Mucosa of gallbladder (tissue), 1 donor: ENCODE measurements around the gene GRIK2. TPM values are rescaled to one million over a fixed set of nuclear protein-coding genes. Genes with fewer than 3 reads are reported as not detected.
"Not testable (repeated sequence)": the region's sequence is repeated elsewhere in the genome, so short reads cannot be mapped to it uniquely, and the experiment has no call there.

Experiments
- DNase-seq: peaks from one replicate; pipeline ENCODE4 v3.0.0-alpha.2; 2020; ENCODE audit warnings: low spot score
- total RNA-seq: library from RNA; stranded (reverse); gene quantifications from one replicate; pipeline ENCODE4 v1.2.1, GENCODE V29; 2021
- donor health status: DM: no; HTN: no; CAD: no.

Gene GRIK2
- total RNA-seq, 1 donor from 2014 or later, result 1.2 TPM

DNA sequence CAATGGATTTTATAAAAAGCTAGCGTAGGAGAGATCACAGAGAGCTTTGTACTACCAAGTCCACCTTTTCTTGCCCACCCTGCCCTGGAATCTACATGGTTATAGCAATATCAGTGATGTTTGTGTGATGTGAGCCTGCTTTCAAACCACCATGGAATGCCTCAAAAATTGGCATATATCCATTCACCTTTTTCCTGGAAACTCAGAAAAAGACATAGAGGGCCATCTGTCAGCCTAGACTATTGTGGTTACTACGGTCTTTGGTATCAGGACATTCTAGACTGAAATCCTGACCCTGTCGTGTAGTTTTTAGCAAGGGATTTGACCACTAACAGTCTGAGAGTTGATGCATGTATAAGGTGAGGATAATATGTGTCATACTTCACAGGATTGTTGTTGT is 239.6 kb downstream of the GRIK2 start:
- no peak for DNase-seq

DNA sequence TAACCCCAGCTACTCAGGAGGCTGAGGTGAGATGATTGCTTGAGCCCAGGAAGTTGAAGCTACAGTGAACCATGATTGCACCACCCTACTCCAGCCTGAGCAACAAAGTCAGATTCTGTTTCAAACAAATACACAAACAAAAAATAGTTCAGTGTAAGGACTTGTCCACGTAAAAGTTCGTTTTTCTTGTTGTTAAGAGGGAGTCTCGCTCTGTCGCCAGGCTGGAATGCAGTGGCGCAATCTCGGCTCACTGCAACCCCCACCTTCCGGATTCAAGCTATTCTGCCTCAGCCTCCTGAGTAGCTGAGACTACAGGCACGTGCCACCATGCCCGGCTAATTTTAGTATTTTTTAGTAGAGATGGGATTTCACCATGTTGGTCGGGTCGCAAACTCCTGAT is 245.4 kb downstream of the GRIK2 start:
- DNase-seq, result not testable (repeated sequence)

DNA sequence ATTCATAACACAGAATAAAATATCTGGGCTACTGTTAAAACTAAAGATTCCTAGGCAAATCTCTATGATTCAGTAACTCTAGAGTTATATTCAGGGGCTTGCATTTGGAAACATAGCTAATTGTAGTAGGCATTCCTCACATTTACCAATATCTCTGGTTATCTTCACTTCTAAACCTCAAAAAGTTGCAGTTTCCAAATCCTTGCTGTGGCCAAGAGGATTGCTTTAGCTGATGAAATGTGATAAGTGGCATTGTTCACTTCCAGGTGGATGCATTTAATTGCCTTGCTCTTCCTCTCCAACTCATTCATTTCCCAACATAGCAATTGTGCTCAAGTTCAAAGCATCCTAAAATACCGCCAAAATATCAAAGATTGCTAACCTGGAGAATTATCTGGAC is 246.6 kb downstream of the GRIK2 start:
- DNase-seq, result no peak

DNA sequence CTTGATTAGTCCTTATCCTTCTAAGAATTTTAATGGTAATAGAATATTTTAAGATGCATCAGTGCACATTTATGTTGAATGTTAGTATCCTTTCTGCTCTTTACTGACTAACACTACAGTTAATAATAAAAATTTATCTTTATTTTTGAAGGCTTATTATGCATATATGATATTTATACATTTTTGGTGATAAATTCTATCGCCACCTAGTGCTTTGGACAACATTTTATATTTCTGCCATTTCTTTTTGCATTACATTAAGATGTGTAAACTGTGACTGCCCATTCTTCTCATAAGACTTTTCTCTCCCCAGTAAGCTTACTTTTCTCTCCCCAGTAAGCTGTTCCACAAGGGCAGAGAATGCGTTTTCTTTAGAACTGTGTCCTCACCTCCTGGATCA is 252.3 kb downstream of the GRIK2 start:
- no peak for DNase-seq

DNA sequence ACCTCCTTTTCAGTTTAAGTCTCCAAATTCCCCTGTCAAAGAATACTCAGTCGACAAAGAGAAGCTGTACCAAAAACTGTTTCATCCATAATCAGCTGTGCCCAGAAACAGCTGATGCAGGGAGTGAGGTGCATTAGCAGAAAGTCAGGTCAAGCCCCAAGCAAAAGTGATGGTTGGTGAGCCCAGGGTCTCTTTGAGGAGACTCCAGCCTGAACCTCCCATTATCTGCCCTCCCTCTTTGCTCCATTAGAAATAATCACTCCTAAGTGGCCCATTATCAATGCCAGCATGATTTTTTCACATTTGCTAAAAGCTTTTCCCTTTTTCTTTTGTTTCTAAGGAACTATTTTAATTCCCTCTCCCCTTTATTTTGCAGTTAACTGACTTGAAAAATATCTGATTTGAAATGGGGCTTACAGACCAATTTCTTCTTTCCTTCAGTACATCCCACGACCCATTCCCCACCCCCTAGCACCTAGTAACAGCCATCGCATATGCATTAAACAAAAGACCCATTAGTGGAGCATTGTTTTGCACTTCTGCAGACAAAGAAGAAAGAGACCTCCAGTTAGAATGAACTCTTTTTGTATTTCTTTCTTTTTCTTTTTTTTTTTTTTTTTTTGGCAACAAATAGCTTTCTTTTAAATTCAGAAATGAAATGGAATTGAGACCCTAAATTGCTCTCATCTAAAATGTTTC is 257.0 kb downstream of the GRIK2 start:
- DNase-seq, result no peak

DNA sequence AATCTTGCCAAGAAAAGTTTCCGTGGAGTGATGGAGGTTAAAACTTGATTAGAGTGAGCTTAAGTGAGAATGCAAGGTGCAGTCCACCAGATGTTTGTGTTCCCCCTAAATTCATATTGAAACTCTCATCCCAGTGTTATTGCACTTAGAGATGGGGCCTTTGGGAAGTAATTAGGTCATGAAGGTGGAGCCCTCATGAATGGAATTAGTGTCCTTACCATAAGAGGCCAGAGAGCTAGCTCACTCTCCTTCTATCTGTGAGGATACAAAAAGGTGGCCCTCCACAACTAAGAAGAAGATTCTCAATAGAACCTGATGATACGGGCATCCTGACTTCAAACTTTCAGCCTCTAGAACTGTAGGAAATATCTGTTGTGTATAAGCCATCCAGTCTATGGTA is 258.6 kb downstream of the GRIK2 start:
- DNase-seq, result no peak

DNA sequence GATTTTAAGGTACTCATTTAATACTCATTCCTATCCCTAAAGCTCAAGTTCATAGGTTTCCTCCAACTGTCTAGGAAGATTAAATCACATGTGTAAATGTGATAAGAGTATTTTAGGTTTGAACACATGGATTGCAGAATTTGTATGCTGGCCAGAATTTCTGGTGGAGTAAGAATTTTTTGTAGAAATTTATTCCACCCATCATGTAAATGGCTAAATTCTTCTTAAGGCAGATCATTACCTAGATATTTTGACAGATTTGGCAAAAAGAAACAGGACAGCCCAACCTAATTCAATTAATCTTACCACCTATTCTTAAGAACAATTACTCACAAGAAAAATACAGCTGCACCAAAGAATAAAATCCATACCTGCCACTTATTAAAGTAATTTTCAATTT is 261.6 kb downstream of the GRIK2 start:
- no peak for DNase-seq

DNA sequence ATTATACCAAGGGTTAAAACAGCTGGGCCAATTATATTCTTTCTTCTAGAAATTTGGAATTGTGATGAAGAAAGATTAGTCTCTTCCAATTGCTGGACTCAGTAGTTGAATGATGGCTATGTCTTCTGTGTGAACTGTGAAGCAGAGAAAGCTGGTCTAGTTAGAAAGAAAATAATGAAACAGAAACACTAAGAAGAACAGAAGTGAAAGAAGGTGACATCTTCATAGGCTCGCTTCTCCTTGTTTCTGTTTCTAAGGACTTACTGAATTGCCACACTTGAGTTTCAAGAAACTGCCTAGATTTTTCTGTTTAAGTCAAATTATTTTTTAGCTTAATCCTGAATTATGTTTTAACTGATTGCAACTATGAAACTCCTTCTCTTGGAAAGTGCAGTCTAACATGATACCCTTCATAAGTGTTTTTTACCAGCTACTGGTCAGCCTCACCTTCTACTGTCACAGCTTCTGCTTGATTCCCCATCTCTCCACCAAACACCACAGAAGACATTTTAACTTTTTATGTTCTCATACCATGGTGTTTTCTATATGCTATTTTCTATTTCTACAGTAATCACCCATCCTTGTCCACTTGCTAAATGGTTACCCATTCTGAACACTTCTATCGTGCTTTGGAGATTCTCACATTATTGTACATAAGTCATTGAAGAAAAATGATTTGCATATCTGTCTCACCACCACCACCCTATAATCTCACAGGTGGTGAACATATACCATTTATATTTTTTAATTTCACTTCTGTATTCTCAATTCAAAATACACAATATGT is 268.8 kb downstream of the GRIK2 start:
- no peak for DNase-seq

DNA sequence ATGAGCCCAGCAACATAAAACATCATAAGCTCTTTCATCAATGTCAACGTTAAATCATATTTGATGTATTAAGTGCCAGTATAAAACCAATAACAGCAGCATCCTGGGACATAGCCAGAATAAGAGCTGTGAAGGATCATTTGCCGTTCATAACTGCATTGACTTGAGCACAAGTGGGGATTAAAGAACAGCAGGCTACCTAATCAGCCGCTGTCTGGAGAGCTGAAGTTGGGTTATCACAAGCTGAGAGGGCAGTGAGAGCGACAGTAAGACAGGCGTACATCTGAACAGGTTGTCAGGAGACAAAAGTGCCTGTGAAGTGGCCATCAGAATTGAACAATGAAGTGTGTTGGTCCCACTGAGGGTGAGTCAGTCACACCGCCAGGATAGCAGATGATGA is 269.6 kb downstream of the GRIK2 start:
- no peak for DNase-seq

DNA sequence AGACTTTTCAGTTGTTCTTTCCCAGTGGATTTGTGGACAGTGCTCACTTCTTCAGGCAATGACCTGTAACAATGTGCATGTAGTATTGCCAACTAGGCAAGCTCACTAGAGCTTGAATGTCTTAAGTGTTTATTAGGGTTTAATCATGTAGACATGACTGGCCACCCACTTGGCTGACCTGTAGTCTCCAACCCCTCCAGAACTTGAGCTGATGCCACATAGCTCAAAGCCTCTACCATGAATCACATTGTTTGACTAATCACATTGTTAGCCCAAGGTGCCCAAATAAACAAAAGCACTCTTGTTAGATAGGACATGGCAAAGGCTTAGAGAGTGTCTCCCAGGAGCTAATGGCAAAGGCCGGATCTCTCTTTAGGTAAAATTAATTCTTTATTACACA is 272.7 kb downstream of the GRIK2 start:
- no peak for DNase-seq

DNA sequence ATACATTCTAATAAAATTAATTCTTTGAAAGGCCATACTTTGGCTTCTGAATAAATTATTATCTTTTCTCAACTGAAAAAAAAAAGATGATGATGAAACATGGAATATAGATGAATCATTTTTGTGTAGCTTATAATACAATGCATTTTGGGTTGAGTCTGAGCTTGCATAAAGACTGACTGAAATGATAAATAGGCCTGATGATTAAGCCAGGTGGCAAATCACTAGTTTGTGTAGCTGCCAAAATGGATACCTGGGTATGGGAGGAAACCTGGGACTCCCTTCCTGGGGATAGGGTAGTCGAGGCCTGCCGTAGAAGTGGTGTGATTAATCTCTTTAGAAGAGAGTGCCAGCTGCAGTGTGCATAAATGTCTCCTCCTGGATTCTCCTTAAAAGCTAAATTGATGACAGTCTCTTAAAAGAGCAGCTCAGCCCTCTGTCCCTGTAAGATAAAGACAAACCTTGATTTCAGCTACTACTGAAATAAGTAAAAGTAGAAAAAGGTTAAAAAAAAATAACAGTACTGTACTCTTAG is 275.1 kb downstream of the GRIK2 start:
- no peak for DNase-seq

DNA sequence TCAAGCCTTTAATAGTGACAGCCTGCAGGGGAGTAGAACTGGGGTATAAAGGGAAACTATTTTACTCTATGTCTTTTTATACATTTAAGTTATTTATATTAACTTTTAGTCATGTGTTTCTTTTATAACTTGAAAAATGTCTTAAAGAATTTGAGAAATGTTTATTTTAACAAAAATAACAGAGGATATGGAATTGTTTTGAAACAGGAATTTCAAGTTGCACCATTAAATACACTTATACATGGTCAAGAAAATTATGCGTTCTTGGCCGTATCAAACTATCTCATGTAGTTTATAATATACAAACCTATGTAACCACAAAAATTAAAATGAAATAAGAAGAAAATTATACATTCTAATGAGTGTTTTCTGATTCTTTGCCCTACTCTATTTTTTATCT is 282.7 kb downstream of the GRIK2 start:
- DNase-seq, result no peak

DNA sequence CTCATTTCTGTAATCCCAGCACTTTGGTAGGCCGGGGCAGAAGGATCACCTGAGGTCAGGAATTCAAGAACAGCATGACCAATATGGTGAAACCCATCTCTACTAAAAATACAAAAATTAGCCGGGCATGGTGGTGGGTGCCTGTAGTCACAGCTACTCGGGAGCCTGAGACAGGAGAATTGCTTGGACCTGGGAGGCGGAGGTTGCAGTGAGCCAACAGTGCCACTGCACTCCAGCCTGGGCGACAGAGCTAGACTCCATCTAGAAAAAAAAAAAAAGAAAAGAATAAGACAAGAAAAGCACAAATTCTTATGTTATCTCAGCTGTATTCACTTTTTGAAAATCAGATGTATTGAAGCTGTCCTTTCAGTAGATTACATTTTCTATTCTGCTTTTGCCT is 289.4 kb downstream of the GRIK2 start:
- no peak for DNase-seq

DNA sequence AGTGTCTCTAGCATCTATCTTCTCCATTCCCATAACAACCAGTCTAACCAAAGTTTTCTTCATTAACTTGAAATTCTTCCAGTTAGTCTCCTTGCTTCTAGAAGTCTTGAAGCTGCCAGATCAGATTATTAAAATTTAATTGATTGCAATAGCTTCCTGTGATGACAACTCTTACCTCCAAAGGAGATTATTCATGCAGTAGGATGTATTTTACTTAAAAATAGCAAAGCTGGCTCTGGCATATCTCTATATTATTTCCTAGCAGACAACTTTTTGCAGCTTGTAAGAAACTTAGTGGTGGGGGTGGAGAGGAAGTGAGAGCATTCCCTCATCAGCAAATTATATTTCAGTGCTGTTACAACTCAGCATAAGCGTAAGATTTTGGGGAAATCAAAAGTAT is 290.4 kb downstream of the GRIK2 start:
- DNase-seq, result no peak

DNA sequence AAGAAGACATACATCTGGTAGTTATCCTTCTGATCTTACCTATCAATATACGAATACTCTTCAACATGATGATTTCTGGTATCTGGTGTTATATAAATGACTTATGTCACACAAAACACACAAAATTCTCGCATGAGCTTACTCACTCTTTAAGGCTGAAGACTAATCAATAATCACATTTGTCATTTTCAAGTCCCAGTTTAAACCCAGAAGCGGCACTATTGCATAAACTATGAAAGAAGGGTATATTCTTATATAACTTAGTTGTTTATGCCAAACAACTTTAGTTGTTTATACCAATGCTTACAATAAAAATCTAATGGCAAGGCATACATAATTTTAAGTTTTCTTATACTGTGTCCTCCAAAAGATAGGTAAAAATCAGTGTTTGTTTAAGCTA is 293.1 kb downstream of the GRIK2 start:
- no peak for DNase-seq

DNA sequence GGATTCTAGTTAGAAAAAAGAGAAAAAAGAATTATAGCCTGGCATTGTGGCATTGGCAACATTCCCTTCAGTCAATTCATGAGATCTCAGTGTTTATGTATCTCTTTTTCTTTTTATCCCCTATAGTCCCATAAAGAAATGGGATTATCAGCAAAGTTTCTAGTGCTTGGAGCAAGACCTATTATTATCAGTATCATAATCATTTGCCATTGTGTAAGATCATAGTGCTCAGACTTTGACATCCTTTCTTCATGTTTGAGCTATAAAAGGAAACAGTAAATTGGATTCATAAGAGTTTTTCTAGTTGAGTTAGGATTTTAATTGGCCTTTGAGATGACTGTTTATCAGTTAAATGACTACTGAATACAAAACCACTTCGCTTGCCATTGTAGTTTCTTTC is 295.6 kb downstream of the GRIK2 start:
- DNase-seq, result no peak

DNA sequence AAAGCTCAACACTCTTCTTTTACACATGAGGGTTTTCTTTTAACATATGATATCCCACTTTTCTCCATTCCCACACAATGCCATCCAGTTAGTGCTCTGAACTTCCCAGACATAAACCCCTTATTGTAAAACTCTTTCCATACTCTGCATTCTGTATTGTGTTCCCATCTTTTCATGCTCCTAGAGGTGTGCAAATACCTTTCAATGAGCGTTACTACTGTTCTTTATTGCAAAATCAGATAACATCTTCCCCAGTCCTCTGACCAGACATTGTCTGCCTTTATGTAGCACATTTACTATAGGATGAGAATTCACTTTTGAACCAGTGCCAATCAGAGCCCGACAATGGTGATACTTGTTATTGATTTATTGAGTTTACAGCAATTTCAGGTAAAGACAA is 296.2 kb downstream of the GRIK2 start:
- no peak for DNase-seq

DNA sequence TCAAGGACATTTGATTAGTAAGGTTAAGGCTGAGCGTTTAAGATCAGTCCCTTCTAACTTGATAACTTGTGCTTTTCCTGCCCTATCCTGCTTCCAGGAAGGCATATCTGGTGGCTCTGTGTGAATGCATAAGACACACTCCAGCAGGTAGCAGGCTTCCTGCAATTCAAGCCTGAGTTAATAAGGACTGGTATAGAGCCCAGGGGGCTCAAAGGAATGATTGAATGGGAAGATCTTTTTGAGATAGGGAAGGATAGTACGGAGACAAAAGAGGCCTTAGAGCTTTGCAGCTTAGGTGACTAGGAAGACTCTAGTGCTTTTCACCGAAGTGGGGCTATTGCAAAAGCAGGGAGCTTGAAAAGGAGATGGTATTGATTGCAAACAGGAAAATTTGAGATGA is 307.1 kb downstream of the GRIK2 start:
- DNase-seq, result no peak

DNA sequence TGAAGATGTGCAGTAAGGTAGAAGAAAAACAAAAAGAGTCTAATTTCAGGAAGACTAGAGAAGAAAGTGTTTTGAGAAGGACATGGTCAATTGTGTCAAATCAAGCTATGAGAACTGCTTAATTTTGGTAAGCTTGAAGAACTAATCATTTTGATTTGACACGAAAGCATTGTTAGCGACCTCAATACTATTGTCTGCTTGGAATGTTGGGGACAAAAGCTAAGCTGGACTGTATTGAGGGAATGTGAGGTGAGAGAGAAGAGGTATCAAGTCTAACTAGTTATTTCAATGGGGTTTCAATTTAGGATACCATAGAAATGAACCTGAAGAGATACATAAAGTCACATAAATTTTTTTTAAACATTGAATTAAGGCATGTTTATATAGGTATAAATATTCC is 309.8 kb downstream of the GRIK2 start:
- DNase-seq, result no peak

DNA sequence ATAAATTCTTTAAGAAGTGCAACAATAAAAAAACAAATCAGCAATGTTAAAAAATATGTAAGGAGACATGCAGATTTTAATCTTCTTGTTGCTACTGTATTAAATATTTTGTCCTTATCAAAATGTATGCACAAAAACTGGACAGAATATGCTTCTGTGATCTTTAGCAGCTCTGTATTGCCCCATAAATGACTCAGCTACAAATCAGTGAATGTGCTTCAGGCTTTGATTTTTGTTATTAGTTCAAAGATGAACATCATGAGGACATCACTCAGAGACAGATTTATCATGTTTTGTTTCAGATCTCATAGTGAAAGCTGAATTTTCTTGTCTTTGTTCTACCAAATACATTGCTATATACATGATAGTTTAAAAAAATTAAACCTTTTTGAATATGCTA is 312.4 kb downstream of the GRIK2 start:
- DNase-seq, result no peak

DNA sequence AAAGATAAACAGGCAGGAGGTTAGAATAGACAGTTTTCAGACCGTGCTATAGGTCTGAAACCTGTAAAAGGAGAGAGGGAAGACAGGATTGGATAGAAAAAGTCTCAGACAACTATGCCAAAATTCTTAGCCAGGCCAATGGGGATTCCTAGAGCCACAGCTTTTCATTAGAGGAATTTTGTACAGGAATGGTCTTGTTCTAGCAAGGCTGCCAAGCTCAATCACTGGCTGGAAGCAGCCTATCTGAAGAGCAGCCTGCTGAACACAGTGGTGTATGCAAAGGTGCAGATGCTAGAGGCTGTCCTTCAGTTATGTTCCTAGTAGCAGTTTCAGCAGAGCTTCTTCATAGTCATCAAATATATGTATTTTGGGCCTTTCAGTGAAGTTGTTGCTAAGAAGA is 313.1 kb downstream of the GRIK2 start:
- DNase-seq, result no peak

DNA sequence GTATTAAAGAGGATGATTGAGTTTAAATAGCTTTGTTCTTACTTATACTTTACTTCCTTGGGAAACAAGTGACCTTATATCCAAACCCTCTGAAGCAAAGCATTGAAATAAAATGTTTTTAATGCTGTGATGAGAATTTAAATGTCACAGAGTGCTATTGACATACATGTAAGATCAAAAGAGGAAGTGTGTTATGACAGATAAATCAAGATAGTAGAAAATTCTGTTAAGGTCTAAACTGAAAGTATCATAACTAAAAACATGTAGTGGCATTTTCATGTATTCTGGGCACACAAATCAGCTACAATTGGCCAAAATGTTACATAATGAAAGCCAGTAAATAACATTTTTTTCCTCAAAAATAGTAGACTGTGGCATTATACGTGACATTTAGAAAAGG is 318.0 kb downstream of the GRIK2 start:
- no peak for DNase-seq

DNA sequence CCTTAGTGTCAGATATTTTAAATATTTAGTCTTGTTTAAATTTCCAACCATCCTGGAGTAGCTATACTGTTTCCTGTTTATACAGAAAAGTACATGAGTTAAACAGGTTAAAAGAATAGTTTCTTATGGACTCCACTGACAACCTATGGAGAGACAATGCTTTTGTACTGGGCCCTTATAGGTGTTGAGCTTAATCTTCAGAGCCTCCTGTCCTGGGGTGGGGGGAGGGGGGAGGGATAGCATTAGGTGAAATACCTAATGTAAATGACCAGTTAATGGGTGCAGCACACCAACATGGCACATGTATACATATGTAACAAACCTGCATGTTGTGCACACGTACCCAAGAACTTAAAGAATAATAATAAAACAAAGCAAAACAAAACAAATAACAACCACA is 322.9 kb downstream of the GRIK2 start:
- no peak for DNase-seq
